Esophagus muscularis mucosa (tissue), 4 donors: ENCODE measurements around the gene C4orf33.
"Not testable (repeated sequence)": the region's sequence is repeated elsewhere in the genome, so short reads cannot be mapped to it uniquely, and the experiment has no call there.

Source experiments
- EP300 ChIP-seq: sonication (generic); formaldehyde crosslinking; IDR thresholded peaks from one replicate; pipeline ENCODE4 v1.6.1; 2017; ENCODE audit warnings: antibody characterized with exemption
- POLR2A ChIP-seq: fragments of 450-650 bp; IDR thresholded peaks from one replicate; pipeline ENCODE4 v1.6.1; 2017; ENCODE audit warnings: antibody characterized with exemption, moderate library complexity, mild to moderate bottlenecking, low read depth
- POLR2AphosphoS5 ChIP-seq, 2 donors: sonication (generic); formaldehyde crosslinking; IDR thresholded peaks; one replicate each; pipeline ENCODE4 v1.6.1; 2017; ENCODE audit warnings: antibody characterized with exemption in 2 of 2
- TF ChIP-seq, protein P1 (sequence below), 3 experiments: fragments of 200-600 bp in 2 of 3; fragments of 450-650 bp in 1 of 3; sonication (generic) in 2 of 3; IDR thresholded peaks; one replicate each; pipeline ENCODE4 v1.5.1; 2017 to 2019; ENCODE audit warnings: antibody characterized with exemption in 3 of 3, mild to moderate bottlenecking in 2 of 3, moderate library complexity in 1 of 3

GRCh38 chr4:129069537-129069936 is 26.4 kb upstream of the C4orf33 start:
- not testable (repeated sequence) for TF ChIP-seq POLR2A; EP300; POLR2AphosphoS5 (IDR thresholded peaks at IDR 0.05)
- TF ChIP-seq, protein P1, sequence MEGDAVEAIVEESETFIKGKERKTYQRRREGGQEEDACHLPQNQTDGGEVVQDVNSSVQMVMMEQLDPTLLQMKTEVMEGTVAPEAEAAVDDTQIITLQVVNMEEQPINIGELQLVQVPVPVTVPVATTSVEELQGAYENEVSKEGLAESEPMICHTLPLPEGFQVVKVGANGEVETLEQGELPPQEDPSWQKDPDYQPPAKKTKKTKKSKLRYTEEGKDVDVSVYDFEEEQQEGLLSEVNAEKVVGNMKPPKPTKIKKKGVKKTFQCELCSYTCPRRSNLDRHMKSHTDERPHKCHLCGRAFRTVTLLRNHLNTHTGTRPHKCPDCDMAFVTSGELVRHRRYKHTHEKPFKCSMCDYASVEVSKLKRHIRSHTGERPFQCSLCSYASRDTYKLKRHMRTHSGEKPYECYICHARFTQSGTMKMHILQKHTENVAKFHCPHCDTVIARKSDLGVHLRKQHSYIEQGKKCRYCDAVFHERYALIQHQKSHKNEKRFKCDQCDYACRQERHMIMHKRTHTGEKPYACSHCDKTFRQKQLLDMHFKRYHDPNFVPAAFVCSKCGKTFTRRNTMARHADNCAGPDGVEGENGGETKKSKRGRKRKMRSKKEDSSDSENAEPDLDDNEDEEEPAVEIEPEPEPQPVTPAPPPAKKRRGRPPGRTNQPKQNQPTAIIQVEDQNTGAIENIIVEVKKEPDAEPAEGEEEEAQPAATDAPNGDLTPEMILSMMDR (IDR thresholded peaks at IDR 0.05) = not testable (repeated sequence)
